ENCODE data around the gene UGP2. TPM values are rescaled to one million over a fixed set of nuclear protein-coding genes. Genes with fewer than 3 reads are reported as not detected.

The UGP2 gene
- polyA plus RNA-seq, 2 of the 4 experiments (the other 2 are of a cell fraction) = 114 to 162 TPM

DNA sequence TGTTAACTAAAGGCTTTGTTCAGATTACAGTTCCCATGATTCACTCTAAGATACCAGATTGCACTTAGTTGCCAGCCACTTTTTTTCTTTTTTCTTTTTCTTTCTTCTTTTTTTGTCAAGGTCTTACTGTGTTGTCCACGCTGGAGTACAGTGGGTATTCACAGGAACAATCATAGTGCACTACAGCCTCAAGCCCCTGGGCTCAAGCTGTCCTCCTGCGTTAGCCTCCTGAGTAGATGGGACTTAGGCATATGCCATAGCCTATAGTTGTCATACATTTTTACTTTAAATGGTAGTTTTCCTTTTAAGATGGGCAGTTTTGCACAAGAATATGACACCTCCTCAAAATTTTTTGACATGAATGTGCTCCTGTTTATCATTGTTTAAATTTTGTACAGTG, 2.1 kb downstream of the UGP2 start (continued):
- TF ChIP-seq, protein P1, sequence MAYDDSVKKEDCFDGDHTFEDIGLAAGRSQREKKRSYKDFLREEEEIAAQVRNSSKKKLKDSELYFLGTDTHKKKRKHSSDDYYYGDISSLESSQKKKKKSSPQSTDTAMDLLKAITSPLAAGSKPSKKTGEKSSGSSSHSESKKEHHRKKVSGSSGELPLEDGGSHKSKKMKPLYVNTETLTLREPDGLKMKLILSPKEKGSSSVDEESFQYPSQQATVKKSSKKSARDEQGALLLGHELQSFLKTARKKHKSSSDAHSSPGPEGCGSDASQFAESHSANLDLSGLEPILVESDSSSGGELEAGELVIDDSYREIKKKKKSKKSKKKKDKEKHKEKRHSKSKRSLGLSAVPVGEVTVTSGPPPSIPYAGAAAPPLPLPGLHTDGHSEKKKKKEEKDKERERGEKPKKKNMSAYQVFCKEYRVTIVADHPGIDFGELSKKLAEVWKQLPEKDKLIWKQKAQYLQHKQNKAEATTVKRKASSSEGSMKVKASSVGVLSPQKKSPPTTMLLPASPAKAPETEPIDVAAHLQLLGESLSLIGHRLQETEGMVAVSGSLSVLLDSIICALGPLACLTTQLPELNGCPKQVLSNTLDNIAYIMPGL (CRISPR knock-in tag; IDR thresholded peaks at IDR 0.05; ENCODE audit: borderline replicate concordance) = no peak
- no peak for TF ChIP-seq KDM5A (IDR thresholded peaks at IDR 0.05)
- no peak for TF ChIP-seq FOSL2 (IDR thresholded peaks at IDR 0.05)
- no peak for TF ChIP-seq FOSL2 (CRISPR knock-in tag; IDR thresholded peaks at IDR 0.05)

- 88% methylated on average over 3 of the region's 3 CpGs for whole genome bisulfite sequencing (ENCODE audit: missing lambda C conversion rate)
- POLR2A ChIA-PET = interaction anchor here (5.7 kb wide), 1 partner anchor 146 kb away, joined by 103 read pairs; no protein-coding TSS in a partner anchor
- DNase-seq (ENCODE audit: low read depth in 1 of 2, low spot score in 1 of 2) = no peak
- ATAC-seq = no peak
- H3K9me3 ChIP-seq = no peaks in the 10 kb centered on the region
- H3K27ac ChIP-seq = no peak overlapping the region
- TF ChIP-seq, protein P2, sequence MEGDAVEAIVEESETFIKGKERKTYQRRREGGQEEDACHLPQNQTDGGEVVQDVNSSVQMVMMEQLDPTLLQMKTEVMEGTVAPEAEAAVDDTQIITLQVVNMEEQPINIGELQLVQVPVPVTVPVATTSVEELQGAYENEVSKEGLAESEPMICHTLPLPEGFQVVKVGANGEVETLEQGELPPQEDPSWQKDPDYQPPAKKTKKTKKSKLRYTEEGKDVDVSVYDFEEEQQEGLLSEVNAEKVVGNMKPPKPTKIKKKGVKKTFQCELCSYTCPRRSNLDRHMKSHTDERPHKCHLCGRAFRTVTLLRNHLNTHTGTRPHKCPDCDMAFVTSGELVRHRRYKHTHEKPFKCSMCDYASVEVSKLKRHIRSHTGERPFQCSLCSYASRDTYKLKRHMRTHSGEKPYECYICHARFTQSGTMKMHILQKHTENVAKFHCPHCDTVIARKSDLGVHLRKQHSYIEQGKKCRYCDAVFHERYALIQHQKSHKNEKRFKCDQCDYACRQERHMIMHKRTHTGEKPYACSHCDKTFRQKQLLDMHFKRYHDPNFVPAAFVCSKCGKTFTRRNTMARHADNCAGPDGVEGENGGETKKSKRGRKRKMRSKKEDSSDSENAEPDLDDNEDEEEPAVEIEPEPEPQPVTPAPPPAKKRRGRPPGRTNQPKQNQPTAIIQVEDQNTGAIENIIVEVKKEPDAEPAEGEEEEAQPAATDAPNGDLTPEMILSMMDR (IDR thresholded peaks at IDR 0.05) = no peak
- TF ChIP-seq ESRRA (IDR thresholded peaks at IDR 0.05; ENCODE audit: borderline replicate concordance, low read length) (no peak), TFCP2L1 (CRISPR knock-in tag; IDR thresholded peaks at IDR 0.05) (no peak), EHMT2 (IDR thresholded peaks at IDR 0.05; ENCODE audit: low read depth) (no peak), USF2 (IDR thresholded peaks at IDR 0.05) (no peak), POLR2A (IDR thresholded peaks at IDR 0.05; ENCODE audit: low read length) (no peak)
- peaks cover 28% of the 10 kb centered on the region; the same call in 2 of the 3 replicates for H3K4me1 ChIP-seq
- FAIRE-seq = no peak
- no peak overlapping the region for H3K4me2 ChIP-seq
- CTCF ChIA-PET = interaction anchor here (0.9 to 6.8 kb wide), 5 partner anchors 8 to 1388 kb away, joined by 3 to 56 read pairs (median 7); no protein-coding TSS in a partner anchor
- no peak overlapping the region for H3K4me3 ChIP-seq
Measured at GRCh38 chr2:63844616-63845015, 2.9 kb downstream of the UGP2 start.

DNA sequence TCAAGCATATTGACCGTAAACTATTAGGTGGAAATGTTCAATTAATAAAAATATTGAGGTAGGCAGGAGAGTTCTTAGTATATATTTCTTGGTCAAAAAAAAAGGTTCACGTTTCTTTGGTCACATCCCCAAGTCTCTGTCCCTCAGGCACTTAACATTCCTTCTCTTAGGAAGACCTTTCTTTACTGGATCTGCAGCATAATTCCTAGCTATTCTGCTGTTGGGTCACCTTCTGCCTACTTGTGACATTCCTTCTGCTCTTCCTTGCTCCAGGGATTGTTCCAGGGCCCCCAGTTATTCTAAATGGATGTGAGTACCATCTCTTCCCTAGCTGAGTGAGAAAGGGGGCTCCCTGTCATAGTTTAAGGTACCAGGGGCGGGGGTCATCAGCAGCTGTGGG, 4.2 kb downstream of the UGP2 start:
- ChIA-PET POLR2A (no interaction called here), CTCF (interaction anchor here (0.9 to 6.8 kb wide), 4 partner anchors 16 to 147 kb away, joined by 3 to 56 read pairs (median 3); no protein-coding TSS in a partner anchor)
- no peak for TF ChIP-seq HEYL (CRISPR knock-in tag; IDR thresholded peaks at IDR 0.05)
- no peak for TF ChIP-seq NPAS2 (CRISPR knock-in tag; IDR thresholded peaks at IDR 0.05; ENCODE audit: borderline replicate concordance)
- no peak for TF ChIP-seq EHF (CRISPR knock-in tag; IDR thresholded peaks at IDR 0.05)
- TF ChIP-seq FOXS1 (CRISPR knock-in tag; IDR thresholded peaks at IDR 0.05) = no peak
- no peak for TF ChIP-seq PHF8 (IDR thresholded peaks at IDR 0.05; ENCODE audit: borderline replicate concordance, low read depth)
- WGBS (ENCODE audit: missing lambda C conversion rate) = 90% methylated on average over 3 of the region's 3 CpGs
- ATAC-seq = no peak
- no peak overlapping the region for H3K4me2 ChIP-seq
- H3K9me3 ChIP-seq = no peaks in the 10 kb centered on the region
- no peak for DNase-seq (ENCODE audit: low read depth in 1 of 2, low spot score in 1 of 2)
- no peak overlapping the region for H3K4me3 ChIP-seq
- H3K27ac ChIP-seq = no peak overlapping the region
- H3K4me1 ChIP-seq = peaks cover 30% of the 10 kb centered on the region; the same call in 2 of the 3 replicates
- no peak for FAIRE-seq

GRCh38 chr2:63846487-63846886, 4.8 kb downstream of the UGP2 start:
- no peak for DNase-seq (ENCODE audit: low read depth in 1 of 2, low spot score in 1 of 2)
- ATAC-seq = no peak
- POLR2A ChIA-PET = no interaction called here
- 85% methylated on average over 1 of the region's 1 CpG for WGBS (ENCODE audit: missing lambda C conversion rate)
- Histone ChIP-seq H3K4me3 (no peak overlapping the region), H3K27ac (no peak overlapping the region), H3K9me3 (no peaks in the 10 kb centered on the region), H3K4me1 (peaks cover 30% of the 10 kb centered on the region; the same call in 2 of the 3 replicates), H3K4me2 (no peak overlapping the region)
- no peak for FAIRE-seq
- CTCF ChIA-PET = interaction anchor here (0.9 to 6.8 kb wide), 4 partner anchors 15 to 148 kb away, joined by 3 to 56 read pairs (median 3); no protein-coding TSS in a partner anchor
- TF ChIP-seq NR3C1 (IDR thresholded peaks at IDR 0.05) (no peak), REST (IDR thresholded peaks at IDR 0.05) (no peak), PHF8 (IDR thresholded peaks at IDR 0.05; ENCODE audit: borderline replicate concordance, low read depth) (no peak), HOXA7 (CRISPR knock-in tag; IDR thresholded peaks at IDR 0.05) (no peak), CHD2 (IDR thresholded peaks at IDR 0.05; ENCODE audit: low read length, partially characterized antibody) (no peak)
- TF ChIP-seq, protein P3, sequence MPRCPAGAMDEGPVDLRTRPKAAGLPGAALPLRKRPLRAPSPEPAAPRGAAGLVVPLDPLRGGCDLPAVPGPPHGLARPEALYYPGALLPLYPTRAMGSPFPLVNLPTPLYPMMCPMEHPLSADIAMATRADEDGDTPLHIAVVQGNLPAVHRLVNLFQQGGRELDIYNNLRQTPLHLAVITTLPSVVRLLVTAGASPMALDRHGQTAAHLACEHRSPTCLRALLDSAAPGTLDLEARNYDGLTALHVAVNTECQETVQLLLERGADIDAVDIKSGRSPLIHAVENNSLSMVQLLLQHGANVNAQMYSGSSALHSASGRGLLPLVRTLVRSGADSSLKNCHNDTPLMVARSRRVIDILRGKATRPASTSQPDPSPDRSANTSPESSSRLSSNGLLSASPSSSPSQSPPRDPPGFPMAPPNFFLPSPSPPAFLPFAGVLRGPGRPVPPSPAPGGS (IDR thresholded peaks at IDR 0.05) = no peak
- TF ChIP-seq, protein P4, sequence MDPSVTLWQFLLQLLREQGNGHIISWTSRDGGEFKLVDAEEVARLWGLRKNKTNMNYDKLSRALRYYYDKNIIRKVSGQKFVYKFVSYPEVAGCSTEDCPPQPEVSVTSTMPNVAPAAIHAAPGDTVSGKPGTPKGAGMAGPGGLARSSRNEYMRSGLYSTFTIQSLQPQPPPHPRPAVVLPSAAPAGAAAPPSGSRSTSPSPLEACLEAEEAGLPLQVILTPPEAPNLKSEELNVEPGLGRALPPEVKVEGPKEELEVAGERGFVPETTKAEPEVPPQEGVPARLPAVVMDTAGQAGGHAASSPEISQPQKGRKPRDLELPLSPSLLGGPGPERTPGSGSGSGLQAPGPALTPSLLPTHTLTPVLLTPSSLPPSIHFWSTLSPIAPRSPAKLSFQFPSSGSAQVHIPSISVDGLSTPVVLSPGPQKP (IDR thresholded peaks at IDR 0.05; ENCODE audit: low read depth, low read length) = no peak
